CD4-positive, alpha-beta T cell (primary cell): ENCODE data around the gene GRK3. TPM values are rescaled to one million over a fixed set of nuclear protein-coding genes. Genes with fewer than 3 reads are reported as not detected.

Experiments
- ATAC-seq: fragments of 200-7000 bp; cut with Tn5 transposase; one replicate; pipeline ENCODE4 v1.10.0; 2022; ENCODE audit warnings: mild to moderate bottlenecking; ENCODE audit not compliant: poor library complexity
- CTCF ChIA-PET: fragments of 350-600 bp; sonication (Branson Sonifier 250); formaldehyde crosslinking; loops from one replicate; lab custom pipeline; 2021; ENCODE audit warnings: antibody characterized with exemption, inconsistent platforms; lab: Charles Lee
- POLR2A ChIA-PET: fragments of 350-600 bp; sonication (Branson Sonifier 250); formaldehyde crosslinking; loops from one replicate; lab custom pipeline; 2021; ENCODE audit warnings: antibody characterized with exemption, inconsistent platforms; lab: Charles Lee
- DNase-seq, 14 experiments: peaks; one replicate each; pipeline ENCODE4 v3.0.0-alpha.2; 2013 to 2020; ENCODE audit warnings: mixed read lengths in 2 of 14
- H3K27ac ChIP-seq, 2 donors: one replicate each; pipeline versions ENCODE4 v1.5.1 to v1.7.0; 2013; ENCODE audit warnings: low read length in 2 of 2, low read depth in 1 of 2, mild to moderate bottlenecking in 1 of 2
- H3K27me3 ChIP-seq, 2 experiments: 1 replicate in 1 of 2; 2 replicates in 1 of 2; pipeline versions ENCODE4 v1.6.1 to v1.7.0; 2013; ENCODE audit warnings: low read length in 2 of 2, control low read depth in 1 of 2, mild to moderate bottlenecking in 1 of 2, moderate library complexity in 1 of 2; ENCODE audit not compliant: insufficient read depth in 2 of 2, control insufficient read depth in 1 of 2
- H3K36me3 ChIP-seq: one replicate; pipeline ENCODE4 v1.6.1; 2013; ENCODE audit warnings: low read length, control low read depth; ENCODE audit not compliant: insufficient read depth
- H3K4me1 ChIP-seq: one replicate; pipeline ENCODE4 v1.6.1; 2013; ENCODE audit warnings: low read length, control low read depth; ENCODE audit not compliant: insufficient read depth
- H3K4me3 ChIP-seq: one replicate; pipeline ENCODE4 v1.5.1; 2013; ENCODE audit warnings: mild to moderate bottlenecking, low read length, moderate library complexity
- H3K9me3 ChIP-seq, 2 experiments: 1 replicate in 1 of 2; 2 replicates in 1 of 2; pipeline versions ENCODE4 v1.6.1 to v1.7.0; 2013; ENCODE audit warnings: low read length in 2 of 2, mild to moderate bottlenecking in 2 of 2, control low read depth in 1 of 2, moderate library complexity in 1 of 2; ENCODE audit not compliant: control insufficient read depth in 1 of 2, insufficient read depth in 1 of 2
- H3K27ac Mint-ChIP-seq: one replicate; pipeline ENCODE4 v1.8.0; 2020; ENCODE audit warnings: mixed read lengths
- H3K27me3 Mint-ChIP-seq: one replicate; pipeline ENCODE4 v1.8.0; 2021; ENCODE audit warnings: mixed read lengths
- H3K36me3 Mint-ChIP-seq: one replicate; pipeline ENCODE4 v1.8.0; 2021; ENCODE audit warnings: low read depth, mixed read lengths
- H3K4me1 Mint-ChIP-seq: one replicate; pipeline ENCODE4 v1.8.0; 2021; ENCODE audit warnings: low read depth, mixed read lengths
- H3K4me3 Mint-ChIP-seq: one replicate; pipeline ENCODE4 v1.8.0; 2020; ENCODE audit warnings: mild to moderate bottlenecking, mixed read lengths
- H3K9me3 Mint-ChIP-seq: one replicate; pipeline ENCODE4 v1.8.0; 2020; ENCODE audit warnings: mixed read lengths
- CTCF ChIP-seq: fragments of 200-600 bp; IDR thresholded peaks from one replicate; pipeline ENCODE4 v1.8.0; 2022; ENCODE audit warnings: antibody characterized with exemption, mild to moderate bottlenecking
- intact Hi-C, 2 experiments: fragments of 100-400 bp; cut with DNase I in 1 of 2; cut with micrococcal nuclease in 1 of 2; formaldehyde crosslinking; loops; one replicate each; pipeline versions ENCODE4 v1.15.1 to v1.9.0; 2023 to 2025; cut with DNase I, micrococcal nuclease
- total RNA-seq, 174 experiments: library from RNA in 2 of 174; stranded (reverse) in 2 of 174; gene quantifications; one replicate each; pipeline ENCODE4 v1.2.3 and lab custom pipeline; 2021 to 2026

Gene GRK3
- total RNA-seq, 2 experiments from 2014 or later, result 1.7 to 2.0 TPM

GRCh38 chr22:25772288-25772687 lies 207.8 kb downstream of the GRK3 start:
- Mint-ChIP-seq H3K9me3 (no peaks in the 10 kb centered on the region), H3K27ac (no peak overlapping the region), H3K27me3 (peaks cover 4% of the 10 kb centered on the region), H3K4me1 (peaks cover 4% of the 10 kb centered on the region), H3K4me3 (no peak overlapping the region), H3K36me3 (no peaks in the 10 kb centered on the region)
- ATAC-seq (no peak), DNase-seq (no peak)
- no peak overlapping the region for H3K27ac ChIP-seq
- no peaks in the 10 kb centered on the region for H3K27me3 ChIP-seq
- H3K4me1 ChIP-seq, result peaks cover 6% of the 10 kb centered on the region
- TF ChIP-seq CTCF, result no peak
- peaks cover 0 to under 1% of the 10 kb centered on the region in 2 experiments for H3K9me3 ChIP-seq
- H3K36me3 ChIP-seq, result no peaks in the 10 kb centered on the region
- POLR2A ChIA-PET, result no interaction called here
- no peak overlapping the region for H3K4me3 ChIP-seq
- intact Hi-C loops, result loop anchor here (5.0 to 10.0 kb wide), 3 partner anchors 325 to 560 kb away; no protein-coding TSS in a partner anchor
- CTCF ChIA-PET, result interaction anchor here (1.1 to 1.2 kb wide), 2 partner anchors 310 kb away, joined by 4 to 7 read pairs; no protein-coding TSS in a partner anchor

GRCh38 chr22:25774575-25775026 lies 210.1 kb downstream of the GRK3 start:
- DNase-seq (no peak), ATAC-seq (no peak)
- Mint-ChIP-seq H3K4me1 (peaks cover 4% of the 10 kb centered on the region), H3K27ac (no peak overlapping the region), H3K4me3 (no peak overlapping the region), H3K27me3 (peaks cover 4% of the 10 kb centered on the region), H3K9me3 (no peaks in the 10 kb centered on the region), H3K36me3 (no peaks in the 10 kb centered on the region)
- H3K9me3 ChIP-seq, result no peaks in the 10 kb centered on the region
- POLR2A ChIA-PET, result no interaction called here
- no peak overlapping the region for H3K4me3 ChIP-seq
- no peak for TF ChIP-seq CTCF
- H3K36me3 ChIP-seq, result no peaks in the 10 kb centered on the region
- CTCF ChIA-PET, result no interaction called here
- intact Hi-C loops, result loop anchor here (5.0 to 10.0 kb wide), 3 partner anchors 327 to 558 kb away; no protein-coding TSS in a partner anchor
- H3K27ac ChIP-seq, result no peak overlapping the region
- no peaks in the 10 kb centered on the region for H3K27me3 ChIP-seq
- peaks cover 6% of the 10 kb centered on the region for H3K4me1 ChIP-seq

- no peak for TF ChIP-seq CTCF
- ChIA-PET CTCF (no interaction called here), POLR2A (no interaction called here)
- no peaks in the 10 kb centered on the region for H3K27me3 ChIP-seq
- Mint-ChIP-seq H3K27ac (no peak overlapping the region), H3K9me3 (no peaks in the 10 kb centered on the region), H3K36me3 (no peaks in the 10 kb centered on the region), H3K4me1 (peaks cover 4% of the 10 kb centered on the region), H3K4me3 (no peak overlapping the region), H3K27me3 (peaks cover 4% of the 10 kb centered on the region)
- ATAC-seq, result no peak
- intact Hi-C loops, result loop anchor here in 1 of 2 experiments (10.0 kb wide), 1 partner anchor 411 kb away; no protein-coding TSS in a partner anchor
- H3K36me3 ChIP-seq, result no peaks in the 10 kb centered on the region
- no peak overlapping the region for H3K4me3 ChIP-seq
- peaks cover 6% of the 10 kb centered on the region for H3K4me1 ChIP-seq
- H3K9me3 ChIP-seq, result no peaks in the 10 kb centered on the region
- DNase-seq, result no peak
- no peak overlapping the region for H3K27ac ChIP-seq
Measured at GRCh38 chr22:25775531-25775930, 211.1 kb downstream of the GRK3 start.
